GM12874 (cell line): ENCODE data around the gene USP9Y.

Experiments used
- TF ChIP-seq, protein P1 (sequence below): IDR thresholded peaks from 2 replicates; pipeline ENCODE4 v1.5.1; 2011; ENCODE audit warnings: low read depth, mild to moderate bottlenecking, control low read depth, low read length, moderate library complexity; ENCODE audit not compliant: insufficient read depth

USP9Y gene

DNA sequence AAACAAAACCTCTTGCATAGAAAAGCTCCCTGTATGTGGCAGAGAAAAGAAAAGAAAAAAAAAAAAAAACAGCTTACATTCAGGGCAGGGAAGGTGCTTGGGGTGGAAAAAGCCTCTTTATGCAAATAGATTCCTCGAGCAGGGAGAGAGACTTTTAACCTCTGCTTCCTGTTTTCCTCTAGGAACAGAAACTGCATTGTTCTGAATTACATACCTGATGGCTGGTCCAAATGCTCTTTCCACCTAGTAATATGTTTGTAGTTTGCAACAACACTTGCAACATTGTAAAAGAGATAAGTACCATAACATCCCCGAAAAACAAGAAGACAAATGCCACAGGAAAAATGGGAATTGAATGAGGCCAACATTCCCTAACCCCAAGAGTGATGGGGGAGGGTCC lies 944 bp upstream of the USP9Y start:
- TF ChIP-seq, protein P1, sequence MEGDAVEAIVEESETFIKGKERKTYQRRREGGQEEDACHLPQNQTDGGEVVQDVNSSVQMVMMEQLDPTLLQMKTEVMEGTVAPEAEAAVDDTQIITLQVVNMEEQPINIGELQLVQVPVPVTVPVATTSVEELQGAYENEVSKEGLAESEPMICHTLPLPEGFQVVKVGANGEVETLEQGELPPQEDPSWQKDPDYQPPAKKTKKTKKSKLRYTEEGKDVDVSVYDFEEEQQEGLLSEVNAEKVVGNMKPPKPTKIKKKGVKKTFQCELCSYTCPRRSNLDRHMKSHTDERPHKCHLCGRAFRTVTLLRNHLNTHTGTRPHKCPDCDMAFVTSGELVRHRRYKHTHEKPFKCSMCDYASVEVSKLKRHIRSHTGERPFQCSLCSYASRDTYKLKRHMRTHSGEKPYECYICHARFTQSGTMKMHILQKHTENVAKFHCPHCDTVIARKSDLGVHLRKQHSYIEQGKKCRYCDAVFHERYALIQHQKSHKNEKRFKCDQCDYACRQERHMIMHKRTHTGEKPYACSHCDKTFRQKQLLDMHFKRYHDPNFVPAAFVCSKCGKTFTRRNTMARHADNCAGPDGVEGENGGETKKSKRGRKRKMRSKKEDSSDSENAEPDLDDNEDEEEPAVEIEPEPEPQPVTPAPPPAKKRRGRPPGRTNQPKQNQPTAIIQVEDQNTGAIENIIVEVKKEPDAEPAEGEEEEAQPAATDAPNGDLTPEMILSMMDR: no peak

DNA sequence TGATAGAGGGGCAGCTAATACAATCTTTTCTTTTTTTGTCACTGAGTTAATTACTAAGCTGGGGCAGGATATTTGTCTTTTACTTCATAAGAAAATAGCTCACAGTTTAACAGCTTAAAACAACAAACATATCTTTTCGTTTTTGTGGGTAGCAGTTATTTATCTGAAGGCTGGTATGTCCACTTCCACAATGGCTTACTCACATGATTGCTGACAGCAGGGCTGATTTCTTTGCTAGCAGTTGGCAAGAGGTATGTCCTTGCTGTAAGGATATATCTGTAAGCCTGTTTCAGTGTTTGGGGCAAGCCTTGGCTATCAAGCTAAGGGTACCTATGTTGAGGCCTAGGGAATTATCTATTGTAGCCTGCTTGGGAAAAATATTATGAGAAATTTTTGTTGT lies 1.1 kb downstream of the USP9Y start:
- TF ChIP-seq, protein P1: no peak

DNA sequence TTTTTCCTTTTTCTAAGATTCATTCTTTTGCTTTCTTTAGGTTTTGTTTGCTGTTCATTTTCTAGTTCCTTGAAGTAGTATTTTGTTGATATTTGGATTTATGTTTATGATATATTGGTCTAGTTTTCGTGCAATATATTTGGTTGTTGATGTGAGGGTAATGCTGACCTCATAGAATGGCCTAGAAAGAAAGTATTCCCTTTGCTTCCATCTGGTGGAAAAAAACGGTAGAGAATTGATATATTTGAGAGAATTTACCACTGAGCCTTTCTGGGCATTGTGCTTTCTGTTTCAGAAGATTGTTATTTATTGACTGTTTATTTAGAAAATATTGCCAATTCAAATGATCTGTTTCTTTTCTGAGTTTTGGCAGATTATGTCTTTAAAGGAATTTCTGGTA lies 9.4 kb downstream of the USP9Y start:
- TF ChIP-seq, protein P1: no peak

DNA sequence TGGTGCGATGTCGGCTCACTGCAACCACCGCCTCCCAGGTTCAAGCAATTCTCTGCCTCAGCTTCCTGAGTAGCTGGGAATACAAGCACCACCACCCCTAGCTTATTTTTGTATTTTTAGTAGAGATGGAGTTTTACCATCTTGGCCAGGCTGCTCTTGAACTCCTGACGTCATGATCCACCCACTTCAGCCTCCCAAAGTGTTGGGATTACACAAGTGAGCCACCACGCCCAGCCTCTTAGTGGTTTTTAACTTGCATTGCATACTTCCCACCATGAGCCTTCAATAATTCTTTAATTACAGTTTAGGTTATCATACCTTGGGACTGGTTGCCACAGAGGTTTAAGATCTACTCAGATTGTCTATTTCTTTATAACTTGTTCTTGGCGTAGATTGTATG lies 14.3 kb downstream of the USP9Y start:
- TF ChIP-seq, protein P1: no peak

DNA sequence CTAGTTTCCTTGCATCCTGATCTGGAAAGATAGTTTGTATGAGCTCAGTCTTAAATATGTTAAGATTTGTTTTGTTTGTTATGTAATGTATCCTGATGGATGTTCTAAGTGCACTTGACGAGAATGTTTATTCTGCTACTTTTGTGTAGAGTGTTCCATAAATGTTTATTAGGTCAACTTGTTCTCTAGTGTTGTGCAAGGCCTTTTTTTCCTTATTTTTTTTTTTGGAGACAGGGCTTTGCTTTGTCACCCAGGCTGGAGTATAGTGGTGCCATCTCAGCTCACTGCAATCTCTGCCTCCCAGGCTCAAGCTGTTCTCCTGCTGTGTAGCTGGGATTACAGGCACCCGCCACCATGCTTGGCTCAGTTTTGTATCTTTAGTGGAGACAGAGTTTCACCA lies 28.7 kb downstream of the USP9Y start:
- TF ChIP-seq, protein P1: no peak

DNA sequence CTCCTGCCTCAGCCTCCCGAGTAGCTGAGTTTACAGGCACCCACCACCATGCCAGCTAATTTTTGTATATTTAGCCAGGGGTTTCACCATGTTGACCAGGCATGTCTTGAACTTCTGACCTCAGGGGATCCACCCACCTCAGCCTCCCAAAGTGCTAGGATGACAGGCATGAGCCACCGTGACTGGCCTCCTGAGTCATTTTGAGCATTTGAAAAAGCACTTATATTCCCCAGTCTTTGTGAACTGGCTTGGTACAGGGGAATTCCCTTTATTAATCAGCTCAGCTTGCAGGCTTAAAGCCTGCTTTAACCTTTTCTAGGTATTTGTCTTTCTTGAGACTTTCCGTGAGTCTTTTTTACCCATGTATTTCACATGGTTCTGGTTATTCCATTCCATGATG lies 32.6 kb downstream of the USP9Y start:
- TF ChIP-seq, protein P1: no peak

DNA sequence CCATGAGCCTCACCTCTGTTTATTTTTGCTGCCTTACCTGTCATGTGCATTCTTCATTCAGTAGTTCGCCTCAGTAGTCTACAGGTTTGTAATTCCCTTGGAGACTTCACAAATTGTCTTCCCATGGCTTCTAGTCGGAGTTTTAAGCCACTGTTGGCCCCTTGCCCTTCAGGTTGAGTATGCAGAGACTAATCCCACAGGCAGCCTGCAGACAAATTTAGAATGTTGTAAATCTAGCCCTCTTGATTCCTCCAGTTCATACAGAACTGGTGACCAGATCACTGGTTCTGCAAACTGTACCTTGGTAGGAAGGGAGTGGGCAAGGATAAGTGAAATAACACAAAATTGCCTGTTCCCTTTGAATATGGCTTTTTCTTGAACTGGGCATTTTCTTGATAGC lies 33.0 kb downstream of the USP9Y start:
- TF ChIP-seq, protein P1: no peak

DNA sequence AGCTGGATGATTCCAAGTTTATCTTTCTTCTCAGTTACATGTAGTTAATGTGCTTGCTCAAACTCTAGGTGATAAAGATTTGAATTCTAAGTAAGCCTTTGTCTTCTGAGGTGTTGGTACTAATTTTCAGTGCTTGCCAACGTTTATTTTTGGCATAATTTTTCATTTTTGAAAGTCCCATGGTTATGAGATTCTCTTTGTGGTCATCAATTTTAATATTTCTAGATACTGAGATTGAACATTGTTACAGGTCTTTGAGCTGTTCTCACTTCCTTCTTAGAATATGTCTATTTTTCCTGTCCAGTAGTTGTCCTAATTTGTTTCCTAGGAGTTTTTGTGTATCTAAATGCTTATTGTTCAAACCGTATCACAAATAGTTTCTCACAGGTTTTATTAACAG lies 40.4 kb downstream of the USP9Y start:
- TF ChIP-seq, protein P1: no peak
